Liver (tissue), 9 donors: Measurements from ENCODE around the gene CDC42EP1. TPM values are rescaled to one million over a fixed set of nuclear protein-coding genes. Genes with fewer than 3 reads are reported as not detected.

Experiments used
- DNase-seq: peaks from one replicate; pipeline ENCODE4 v3.0.0-alpha.2; 2017; ENCODE audit warnings: low spot score
- H3K27ac ChIP-seq, 2 donors: one replicate each; pipeline ENCODE4 v1.7.0; 2013; ENCODE audit warnings: inconsistent platforms in 2 of 2, low read length in 2 of 2, control low read depth in 1 of 2, low read depth in 1 of 2, mild to moderate bottlenecking in 1 of 2
- H3K27me3 ChIP-seq, 4 donors: one replicate each; pipeline versions ENCODE4 v1.6.1 to v1.7.0; 2013; ENCODE audit warnings: low read length in 3 of 4, inconsistent platforms in 1 of 4, mild to moderate bottlenecking in 1 of 4, moderate library complexity in 1 of 4; ENCODE audit not compliant: control insufficient read depth in 4 of 4, insufficient read depth in 4 of 4
- H3K36me3 ChIP-seq, 4 donors: one replicate each; pipeline versions ENCODE4 v1.6.1 to v1.7.0; 2013; ENCODE audit warnings: low read length in 3 of 4, mild to moderate bottlenecking in 3 of 4, low read depth in 1 of 4, moderate library complexity in 1 of 4; ENCODE audit not compliant: control insufficient read depth in 4 of 4, insufficient read depth in 3 of 4
- H3K4me1 ChIP-seq, 4 donors: one replicate each; pipeline versions ENCODE4 v1.6.1 to v1.7.0; 2013; ENCODE audit warnings: low read length in 3 of 4, mild to moderate bottlenecking in 3 of 4, moderate library complexity in 1 of 4; ENCODE audit not compliant: control insufficient read depth in 4 of 4, insufficient read depth in 4 of 4
- H3K4me3 ChIP-seq, 3 donors: one replicate each; pipeline versions ENCODE4 v1.6.1 to v1.7.0; 2013; ENCODE audit warnings: low read length in 3 of 3, control low read depth in 1 of 3, low read depth in 1 of 3, mild to moderate bottlenecking in 1 of 3
- H3K9ac ChIP-seq, 2 donors: one replicate each; pipeline ENCODE4 v1.7.0; 2013; ENCODE audit warnings: low read length in 2 of 2, mild to moderate bottlenecking in 2 of 2, moderate library complexity in 2 of 2, control low read depth in 1 of 2, low read depth in 1 of 2
- H3K9me3 ChIP-seq, 4 donors: one replicate each; pipeline versions ENCODE4 v1.6.1 to v1.7.0; 2013; ENCODE audit warnings: low read length in 3 of 4; ENCODE audit not compliant: control insufficient read depth in 4 of 4
- EGR1 ChIP-seq, 2 donors: IDR thresholded peaks; 2 replicates each; pipeline ENCODE4 v1.6.1; 2016 to 2018; ENCODE audit warnings: antibody characterized with exemption in 2 of 2, low read depth in 2 of 2
- FOXA1 ChIP-seq: IDR thresholded peaks from 2 replicates; pipeline ENCODE4 v1.6.1; 2016; ENCODE audit warnings: antibody characterized with exemption
- FOXA2 ChIP-seq: IDR thresholded peaks from 2 replicates; pipeline ENCODE4 v1.6.1; 2016; ENCODE audit warnings: antibody characterized with exemption
- GABPA ChIP-seq, 2 donors: IDR thresholded peaks in 1 of 2; conservative IDR thresholded peaks in 1 of 2; 2 replicates each; pipeline ENCODE4 v1.6.1; 2016; ENCODE audit warnings: antibody characterized with exemption in 2 of 2, mild to moderate bottlenecking in 1 of 2, moderate library complexity in 1 of 2
- HNF4A ChIP-seq, 2 donors: conservative IDR thresholded peaks; 2 replicates each; pipeline ENCODE4 v1.6.1; 2016; ENCODE audit warnings: antibody characterized with exemption in 2 of 2, mild to moderate bottlenecking in 2 of 2
- HNF4G ChIP-seq: IDR thresholded peaks from 2 replicates; pipeline ENCODE4 v1.6.1; 2016; ENCODE audit warnings: antibody characterized with exemption
- JUND ChIP-seq, 2 donors: IDR thresholded peaks; 2 replicates each; pipeline ENCODE4 v1.6.1; 2016; ENCODE audit warnings: antibody characterized with exemption in 2 of 2
- NR2F2 ChIP-seq: IDR thresholded peaks from 2 replicates; pipeline ENCODE4 v1.6.1; 2016; ENCODE audit warnings: antibody characterized with exemption
- RAD21 ChIP-seq, 2 donors: IDR thresholded peaks; 2 replicates each; pipeline ENCODE4 v1.6.1; 2016; ENCODE audit warnings: antibody characterized with exemption in 2 of 2, mild to moderate bottlenecking in 2 of 2
- RXRA ChIP-seq, 2 donors: IDR thresholded peaks; 2 replicates each; pipeline ENCODE4 v1.6.1; 2017 to 2018; ENCODE audit warnings: antibody characterized with exemption in 2 of 2, mild to moderate bottlenecking in 1 of 2
- SP1 ChIP-seq: IDR thresholded peaks from 2 replicates; pipeline ENCODE4 v1.6.1; 2018; ENCODE audit warnings: antibody characterized with exemption, mild to moderate bottlenecking
- TAF1 ChIP-seq: conservative IDR thresholded peaks from 2 replicates; pipeline ENCODE4 v1.6.1; 2016; ENCODE audit warnings: antibody characterized with exemption, mild to moderate bottlenecking
- YY1 ChIP-seq: IDR thresholded peaks from 2 replicates; pipeline ENCODE4 v1.6.1; 2016; ENCODE audit warnings: antibody characterized with exemption, mild to moderate bottlenecking
- WGBS: extraction: QIAGEN DNeasy Blood & Tissue Kit; methylation state at CpG from one replicate; pipeline ENCODE4 v1.1.7; 2013; 5-methylcytosine and 5-hydroxymethylcytosine counted together
- polyA plus RNA-seq, 2 donors: library from polyadenylated mRNA; stranded (reverse) in 1 of 2; unstranded in 1 of 2; fragments of 200-250 nt in 1 of 2; fragments of >200 nt in 1 of 2; fragmentation: Nextera tagmentation in 1 of 2; extraction: Ambion mirVana in 1 of 2; gene quantifications; one replicate each; pipeline versions ENCODE4 v1.2.1 to v1.2.3, GENCODE V29; 2013 to 2015
- total RNA-seq, 2 donors: library from RNA; depleted of rRNA; stranded (reverse); fragments of >200 nt; gene quantifications; one replicate each; pipeline ENCODE4 v1.2.3, GENCODE V29; 2014
- TF ChIP-seq, protein P1 (sequence below): fragments of 150-350 bp; IDR thresholded peaks from 2 replicates; pipeline ENCODE4 v1.5.1; 2017; ENCODE audit warnings: improper control_type of control experiment, low read depth, low read length; ENCODE audit not compliant: missing input control
- TF ChIP-seq, protein P2 (sequence below): IDR thresholded peaks from 2 replicates; pipeline ENCODE4 v1.6.1; 2016; ENCODE audit warnings: antibody characterized with exemption, mild to moderate bottlenecking
- TF ChIP-seq, protein P3 (sequence below): IDR thresholded peaks from 2 replicates; pipeline ENCODE4 v1.6.1; 2016; ENCODE audit warnings: antibody characterized with exemption
- TF ChIP-seq, protein P4 (sequence below): IDR thresholded peaks from 2 replicates; pipeline ENCODE4 v1.6.1; 2016; ENCODE audit warnings: antibody characterized with exemption
- TF ChIP-seq, protein P5 (sequence below): IDR thresholded peaks from 2 replicates; pipeline ENCODE4 v1.6.1; 2016; ENCODE audit warnings: antibody characterized with exemption
- donor health status: healthy.
- donor health status: healthy.
- donor health status: healthy.
- donor health status: healthy.
- donor health status: healthy.

Gene CDC42EP1
- total and polyA plus RNA-seq, 4 donors = 10.2 to 66.6 (median 31.2) TPM

DNA sequence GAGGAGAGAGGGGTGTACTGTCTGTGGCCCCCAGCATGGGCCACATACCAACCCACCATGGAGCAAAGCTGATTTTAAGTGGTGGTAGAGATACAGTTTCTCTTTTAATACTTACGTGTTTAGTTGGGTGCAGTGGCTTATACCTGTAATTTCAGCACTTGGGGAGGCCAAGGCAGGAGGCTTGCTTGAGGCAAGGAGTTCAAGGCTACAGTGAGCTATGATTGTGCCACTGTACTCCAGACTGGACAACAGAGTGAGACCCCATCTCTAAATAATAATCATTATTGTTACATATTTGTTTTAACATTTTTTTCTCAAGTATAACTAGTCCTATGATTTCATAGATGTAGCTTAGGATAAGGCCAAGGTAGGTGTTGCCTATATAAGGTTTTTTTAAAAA lies 57.2 kb downstream of the CDC42EP1 start:
- Histone ChIP-seq H3K27me3 (no peaks in the 10 kb centered on the region), H3K9me3 (no peaks in the 10 kb centered on the region), H3K36me3 (peaks cover 7 to 50% (median 20%) of the 10 kb centered on the region in 4 donors), H3K27ac (no peak overlapping the region), H3K9ac (no peak overlapping the region), H3K4me1 (peaks cover 0 to 3% (median 0%) of the 10 kb centered on the region in 4 donors), H3K4me3 (no peak overlapping the region)
- no peak for DNase-seq
- WGBS = 94% methylated on average over 1 of the region's 1 CpG
- TF ChIP-seq EGR1 (IDR thresholded peaks at IDR 0.05; ENCODE audit: low read depth in 2 of 2) = no peak
- no peak for TF ChIP-seq YY1
- TF ChIP-seq, protein P1, sequence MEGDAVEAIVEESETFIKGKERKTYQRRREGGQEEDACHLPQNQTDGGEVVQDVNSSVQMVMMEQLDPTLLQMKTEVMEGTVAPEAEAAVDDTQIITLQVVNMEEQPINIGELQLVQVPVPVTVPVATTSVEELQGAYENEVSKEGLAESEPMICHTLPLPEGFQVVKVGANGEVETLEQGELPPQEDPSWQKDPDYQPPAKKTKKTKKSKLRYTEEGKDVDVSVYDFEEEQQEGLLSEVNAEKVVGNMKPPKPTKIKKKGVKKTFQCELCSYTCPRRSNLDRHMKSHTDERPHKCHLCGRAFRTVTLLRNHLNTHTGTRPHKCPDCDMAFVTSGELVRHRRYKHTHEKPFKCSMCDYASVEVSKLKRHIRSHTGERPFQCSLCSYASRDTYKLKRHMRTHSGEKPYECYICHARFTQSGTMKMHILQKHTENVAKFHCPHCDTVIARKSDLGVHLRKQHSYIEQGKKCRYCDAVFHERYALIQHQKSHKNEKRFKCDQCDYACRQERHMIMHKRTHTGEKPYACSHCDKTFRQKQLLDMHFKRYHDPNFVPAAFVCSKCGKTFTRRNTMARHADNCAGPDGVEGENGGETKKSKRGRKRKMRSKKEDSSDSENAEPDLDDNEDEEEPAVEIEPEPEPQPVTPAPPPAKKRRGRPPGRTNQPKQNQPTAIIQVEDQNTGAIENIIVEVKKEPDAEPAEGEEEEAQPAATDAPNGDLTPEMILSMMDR = no peak
- no peak for TF ChIP-seq GABPA (IDR thresholded peaks at IDR 0.05 in 1 of 2, conservative IDR thresholded peaks at IDR 0.05 in 1 of 2)
- no peak for TF ChIP-seq FOXA2
- no peak for TF ChIP-seq JUND (IDR thresholded peaks at IDR 0.05)
- no peak for TF ChIP-seq RXRA (IDR thresholded peaks at IDR 0.05)
- TF ChIP-seq, protein P2, sequence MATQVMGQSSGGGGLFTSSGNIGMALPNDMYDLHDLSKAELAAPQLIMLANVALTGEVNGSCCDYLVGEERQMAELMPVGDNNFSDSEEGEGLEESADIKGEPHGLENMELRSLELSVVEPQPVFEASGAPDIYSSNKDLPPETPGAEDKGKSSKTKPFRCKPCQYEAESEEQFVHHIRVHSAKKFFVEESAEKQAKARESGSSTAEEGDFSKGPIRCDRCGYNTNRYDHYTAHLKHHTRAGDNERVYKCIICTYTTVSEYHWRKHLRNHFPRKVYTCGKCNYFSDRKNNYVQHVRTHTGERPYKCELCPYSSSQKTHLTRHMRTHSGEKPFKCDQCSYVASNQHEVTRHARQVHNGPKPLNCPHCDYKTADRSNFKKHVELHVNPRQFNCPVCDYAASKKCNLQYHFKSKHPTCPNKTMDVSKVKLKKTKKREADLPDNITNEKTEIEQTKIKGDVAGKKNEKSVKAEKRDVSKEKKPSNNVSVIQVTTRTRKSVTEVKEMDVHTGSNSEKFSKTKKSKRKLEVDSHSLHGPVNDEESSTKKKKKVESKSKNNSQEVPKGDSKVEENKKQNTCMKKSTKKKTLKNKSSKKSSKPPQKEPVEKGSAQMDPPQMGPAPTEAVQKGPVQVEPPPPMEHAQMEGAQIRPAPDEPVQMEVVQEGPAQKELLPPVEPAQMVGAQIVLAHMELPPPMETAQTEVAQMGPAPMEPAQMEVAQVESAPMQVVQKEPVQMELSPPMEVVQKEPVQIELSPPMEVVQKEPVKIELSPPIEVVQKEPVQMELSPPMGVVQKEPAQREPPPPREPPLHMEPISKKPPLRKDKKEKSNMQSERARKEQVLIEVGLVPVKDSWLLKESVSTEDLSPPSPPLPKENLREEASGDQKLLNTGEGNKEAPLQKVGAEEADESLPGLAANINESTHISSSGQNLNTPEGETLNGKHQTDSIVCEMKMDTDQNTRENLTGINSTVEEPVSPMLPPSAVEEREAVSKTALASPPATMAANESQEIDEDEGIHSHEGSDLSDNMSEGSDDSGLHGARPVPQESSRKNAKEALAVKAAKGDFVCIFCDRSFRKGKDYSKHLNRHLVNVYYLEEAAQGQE = no peak
- no peak for TF ChIP-seq HNF4G
- TF ChIP-seq FOXA1 = no peak
- TF ChIP-seq SP1 = no peak
- TF ChIP-seq TAF1 = no peak
- TF ChIP-seq HNF4A (conservative IDR thresholded peaks at IDR 0.05) = no peak
- TF ChIP-seq, protein P3, sequence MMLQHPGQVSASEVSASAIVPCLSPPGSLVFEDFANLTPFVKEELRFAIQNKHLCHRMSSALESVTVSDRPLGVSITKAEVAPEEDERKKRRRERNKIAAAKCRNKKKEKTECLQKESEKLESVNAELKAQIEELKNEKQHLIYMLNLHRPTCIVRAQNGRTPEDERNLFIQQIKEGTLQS = no peak
- TF ChIP-seq NR2F2 = no peak
- TF ChIP-seq RAD21 (IDR thresholded peaks at IDR 0.05) = no peak
- TF ChIP-seq, protein P4, sequence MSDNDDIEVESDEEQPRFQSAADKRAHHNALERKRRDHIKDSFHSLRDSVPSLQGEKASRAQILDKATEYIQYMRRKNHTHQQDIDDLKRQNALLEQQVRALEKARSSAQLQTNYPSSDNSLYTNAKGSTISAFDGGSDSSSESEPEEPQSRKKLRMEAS = no peak

DNA sequence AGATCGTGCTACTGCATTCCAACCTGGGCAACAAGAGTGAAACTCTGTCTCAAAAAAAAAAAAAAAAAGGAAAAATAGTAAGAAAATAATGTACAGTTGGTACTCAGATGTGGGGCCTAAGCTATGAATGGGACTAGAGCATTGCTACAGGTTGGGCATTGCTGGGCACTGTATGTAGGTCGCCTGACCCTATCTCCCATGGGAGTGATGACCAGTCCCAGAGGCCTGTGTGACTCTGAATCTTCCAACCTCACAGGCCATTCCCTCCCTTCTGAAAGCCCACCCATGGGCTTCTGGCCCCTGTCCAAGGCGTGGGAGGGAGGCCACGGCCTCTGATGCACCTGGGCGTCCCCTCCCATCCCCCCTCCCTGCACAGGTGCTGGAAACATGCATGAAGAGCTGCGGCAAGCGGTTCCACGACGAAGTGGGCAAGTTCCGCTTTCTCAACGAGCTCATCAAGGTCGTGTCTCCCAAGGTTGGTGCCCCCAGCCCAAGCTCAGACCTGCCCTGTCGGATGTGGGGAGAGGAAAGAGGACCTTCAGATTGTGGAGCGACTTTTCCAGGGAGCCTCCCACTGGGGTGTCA lies 57.9 kb downstream of the CDC42EP1 start:
- no peak overlapping the region for H3K27ac ChIP-seq
- H3K27me3 ChIP-seq = no peaks in the 10 kb centered on the region
- H3K9me3 ChIP-seq = no peaks in the 10 kb centered on the region
- H3K4me3 ChIP-seq = no peak overlapping the region
- no peak overlapping the region for H3K9ac ChIP-seq
- 93% methylated on average over 14 of the region's 14 CpGs for WGBS
- peaks cover 7 to 52% (median 20%) of the 10 kb centered on the region in 4 donors for H3K36me3 ChIP-seq
- no peak for DNase-seq
- peaks cover 0 to 3% (median under 1%) of the 10 kb centered on the region in 4 donors for H3K4me1 ChIP-seq
- TF ChIP-seq, protein P5, sequence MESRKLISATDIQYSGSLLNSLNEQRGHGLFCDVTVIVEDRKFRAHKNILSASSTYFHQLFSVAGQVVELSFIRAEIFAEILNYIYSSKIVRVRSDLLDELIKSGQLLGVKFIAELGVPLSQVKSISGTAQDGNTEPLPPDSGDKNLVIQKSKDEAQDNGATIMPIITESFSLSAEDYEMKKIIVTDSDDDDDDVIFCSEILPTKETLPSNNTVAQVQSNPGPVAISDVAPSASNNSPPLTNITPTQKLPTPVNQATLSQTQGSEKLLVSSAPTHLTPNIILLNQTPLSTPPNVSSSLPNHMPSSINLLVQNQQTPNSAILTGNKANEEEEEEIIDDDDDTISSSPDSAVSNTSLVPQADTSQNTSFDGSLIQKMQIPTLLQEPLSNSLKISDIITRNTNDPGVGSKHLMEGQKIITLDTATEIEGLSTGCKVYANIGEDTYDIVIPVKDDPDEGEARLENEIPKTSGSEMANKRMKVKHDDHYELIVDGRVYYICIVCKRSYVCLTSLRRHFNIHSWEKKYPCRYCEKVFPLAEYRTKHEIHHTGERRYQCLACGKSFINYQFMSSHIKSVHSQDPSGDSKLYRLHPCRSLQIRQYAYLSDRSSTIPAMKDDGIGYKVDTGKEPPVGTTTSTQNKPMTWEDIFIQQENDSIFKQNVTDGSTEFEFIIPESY = no peak
- TF ChIP-seq RXRA (IDR thresholded peaks at IDR 0.05) (no peak), TAF1 (no peak), FOXA1 (no peak)
- TF ChIP-seq, protein P3 = no peak
